ENCODE data around the gene PCSK4. TPM values are rescaled to one million over a fixed set of nuclear protein-coding genes. Genes with fewer than 3 reads are reported as not detected.

The PCSK4 gene
- total RNA-seq, 1 experiment from 2014 or later, result 11.1 TPM

DNA sequence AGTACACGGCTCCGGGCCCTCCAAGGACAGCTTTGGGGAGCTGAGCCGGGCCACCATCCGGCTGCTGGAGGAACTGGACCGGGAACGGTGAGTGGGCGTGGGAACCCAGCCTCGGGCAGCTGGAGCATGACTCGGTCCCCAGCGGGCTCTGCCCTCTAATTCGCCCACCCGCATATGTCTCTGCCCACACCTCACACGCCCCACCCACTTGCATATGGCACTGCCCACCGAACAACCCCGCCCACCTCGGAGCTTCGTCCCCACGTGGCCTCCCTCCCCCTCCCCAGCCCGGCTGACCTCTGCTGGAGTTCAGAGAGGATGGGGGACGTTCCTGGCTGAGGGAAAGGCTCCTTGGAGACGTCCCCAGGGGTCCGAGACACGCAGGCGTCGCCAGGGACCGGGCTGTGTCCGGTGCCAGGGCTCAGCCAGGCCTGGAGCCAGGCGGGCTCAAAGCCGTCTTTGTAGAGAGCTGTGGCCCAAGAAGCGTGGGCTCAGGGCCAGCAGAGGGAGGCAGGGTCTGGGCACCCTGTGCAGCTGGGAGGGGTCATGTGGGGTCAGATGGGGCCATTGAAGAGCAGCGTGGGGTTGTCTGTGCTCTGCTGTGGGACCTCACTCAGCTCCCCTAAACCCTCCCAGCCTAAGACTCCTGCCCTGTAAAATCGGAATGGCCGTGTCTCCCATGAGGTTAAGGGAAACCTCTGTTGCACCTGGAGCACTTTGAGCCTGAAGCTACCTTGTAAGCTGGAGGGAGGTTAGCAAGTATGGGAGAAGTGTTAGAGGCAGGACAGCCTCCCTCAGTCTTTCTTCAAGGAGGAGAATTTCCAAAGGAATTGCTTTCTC is 36.4 kb downstream of the PCSK4 start:
- RAD21 ChIA-PET (ENCODE audit: low non-redundant PET in 1 of 2, low total read pairs in 2 of 2, uncharacterized antibody in 2 of 2, unreplicated experiment in 2 of 2), result no interaction called here
- no peak overlapping the region for H3K27ac ChIP-seq (ENCODE audit: low read depth, low read length)
- no peaks in the 10 kb centered on the region for H3K79me2 ChIP-seq (ENCODE audit: insufficient read depth, low read length)
- no peaks in the 10 kb centered on the region for H3K36me3 ChIP-seq (ENCODE audit: control insufficient read depth in 1 of 2, insufficient read depth in 2 of 2, low read length in 2 of 2)
- no peak overlapping the region for H3K4me3 ChIP-seq (replicated peaks in 1 of 2; ENCODE audit: low read depth in 1 of 2, low read length in 2 of 2)
- DNase-seq (ENCODE audit: low read depth, low spot score) (no peak), ATAC-seq (no peak)
- POLR2A ChIA-PET, result interaction anchor here (1.2 to 3.3 kb wide), 2 partner anchors 9 to 185 kb away, joined by 5 to 28 read pairs; partner anchors contain the start of gene CIRBP
- no peak overlapping the region for H3K9ac ChIP-seq (ENCODE audit: low read length)
- H3K4me2 ChIP-seq (ENCODE audit: low read length), result no peak overlapping the region
- H3K9me2 ChIP-seq (ENCODE audit: insufficient read depth), result no peaks in the 10 kb centered on the region
- no TSS peak for BruUV-seq (replicated peaks)
- H3K27me3 ChIP-seq (ENCODE audit: insufficient read depth, low read length), result no peaks in the 10 kb centered on the region; the same call in 1 of the 2 replicates
- H4K20me1 ChIP-seq (ENCODE audit: insufficient read depth), result no peaks in the 10 kb centered on the region
- TF ChIP-seq, protein P1, sequence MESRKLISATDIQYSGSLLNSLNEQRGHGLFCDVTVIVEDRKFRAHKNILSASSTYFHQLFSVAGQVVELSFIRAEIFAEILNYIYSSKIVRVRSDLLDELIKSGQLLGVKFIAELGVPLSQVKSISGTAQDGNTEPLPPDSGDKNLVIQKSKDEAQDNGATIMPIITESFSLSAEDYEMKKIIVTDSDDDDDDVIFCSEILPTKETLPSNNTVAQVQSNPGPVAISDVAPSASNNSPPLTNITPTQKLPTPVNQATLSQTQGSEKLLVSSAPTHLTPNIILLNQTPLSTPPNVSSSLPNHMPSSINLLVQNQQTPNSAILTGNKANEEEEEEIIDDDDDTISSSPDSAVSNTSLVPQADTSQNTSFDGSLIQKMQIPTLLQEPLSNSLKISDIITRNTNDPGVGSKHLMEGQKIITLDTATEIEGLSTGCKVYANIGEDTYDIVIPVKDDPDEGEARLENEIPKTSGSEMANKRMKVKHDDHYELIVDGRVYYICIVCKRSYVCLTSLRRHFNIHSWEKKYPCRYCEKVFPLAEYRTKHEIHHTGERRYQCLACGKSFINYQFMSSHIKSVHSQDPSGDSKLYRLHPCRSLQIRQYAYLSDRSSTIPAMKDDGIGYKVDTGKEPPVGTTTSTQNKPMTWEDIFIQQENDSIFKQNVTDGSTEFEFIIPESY (IDR thresholded peaks at IDR 0.05; ENCODE audit: extremely low read depth, insufficient replicate concordance, low read length), result no peak
- TF ChIP-seq EZH2phosphoT487 (IDR thresholded peaks at IDR 0.05; ENCODE audit: borderline replicate concordance) (no peak), JUND (IDR thresholded peaks at IDR 0.05) (no peak), POLR2AphosphoS5 (IDR thresholded peaks at IDR 0.05; ENCODE audit: low read depth, low read length) (no peak), ZNF274 (IDR thresholded peaks at IDR 0.05; ENCODE audit: low read depth, low read length) (no peak), TCF7L2 (IDR thresholded peaks at IDR 0.05; ENCODE audit: borderline replicate concordance, extremely low read depth, insufficient read depth, insufficient read length) (no peak), EGR1 (IDR thresholded peaks at IDR 0.05; ENCODE audit: low read depth) (peak; percentile 54; the same call in 1 of the 2 replicates), CEBPB (IDR thresholded peaks at IDR 0.05; ENCODE audit: low read depth) (no peak)
- TF ChIP-seq, protein P2, sequence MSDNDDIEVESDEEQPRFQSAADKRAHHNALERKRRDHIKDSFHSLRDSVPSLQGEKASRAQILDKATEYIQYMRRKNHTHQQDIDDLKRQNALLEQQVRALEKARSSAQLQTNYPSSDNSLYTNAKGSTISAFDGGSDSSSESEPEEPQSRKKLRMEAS (IDR thresholded peaks at IDR 0.05), result no peak
- intact Hi-C loops (cut with micrococcal nuclease), result no loop called here
- CTCF ChIA-PET, result interaction anchor here (4.0 kb wide), 1 partner anchor 9 kb away, joined by 49 read pairs; no protein-coding TSS in a partner anchor
- H2AFZ ChIP-seq (ENCODE audit: low read depth, low read length, poor library complexity, severe bottlenecking), result no peak overlapping the region
- H3K4me1 ChIP-seq (ENCODE audit: control insufficient read depth in 1 of 2, insufficient read depth in 2 of 2, low read length in 2 of 2), result peaks cover 23 to 39% of the 10 kb centered on the region in 2 experiments
- no peaks in the 10 kb centered on the region for H3K9me3 ChIP-seq (ENCODE audit: control insufficient read depth in 1 of 2, insufficient read depth in 1 of 2, low read depth in 1 of 2, low read length in 2 of 2)
